HepG2 (cell line): Measurements from ENCODE around the gene MSI2.

Experiments used
- BCLAF1 ChIP-seq: fragments of 450-650 bp; IDR thresholded peaks from 2 replicates; pipeline ENCODE4 v1.6.1; 2017; ENCODE audit warnings: mild to moderate bottlenecking
- CHD4 ChIP-seq: fragments of 200-600 bp; sonication (generic); IDR thresholded peaks from 2 replicates; pipeline ENCODE4 v1.7.0; 2017; ENCODE audit warnings: mild to moderate bottlenecking, low read length, borderline replicate concordance
- CTCF ChIP-seq: sonication (generic); formaldehyde crosslinking; IDR thresholded peaks from 2 replicates; pipeline ENCODE4 v1.5.0; 2020; ENCODE audit warnings: mild to moderate bottlenecking, missing genetic modification reagents, moderate library complexity
- EP300 ChIP-seq, 3 experiments: sonication (generic) in 1 of 3; formaldehyde crosslinking in 1 of 3; IDR thresholded peaks; 2 replicates each; pipeline versions ENCODE4 v1.5.1 to v1.6.1; 2011 to 2020; ENCODE audit warnings: low read depth in 2 of 3, low read length in 2 of 3, borderline replicate concordance in 1 of 3, improper control_type of control experiment in 1 of 3, mild to moderate bottlenecking in 1 of 3, missing genetic modification reagents in 1 of 3, moderate library complexity in 1 of 3
- FIP1L1 ChIP-seq: fragments of 200-400 bp; formaldehyde crosslinking; IDR thresholded peaks from 2 replicates; pipeline ENCODE4 v1.6.1; 2018; ENCODE audit warnings: low read depth, mild to moderate bottlenecking, low read length, moderate library complexity, borderline replicate concordance; ENCODE audit not compliant: insufficient read depth
- GPN1 ChIP-seq: sonication (generic); formaldehyde crosslinking; IDR thresholded peaks from 2 replicates; pipeline ENCODE4 v1.5.1; 2020; ENCODE audit warnings: missing genetic modification reagents, borderline replicate concordance
- GTF3A ChIP-seq: sonication (generic); formaldehyde crosslinking; conservative IDR thresholded peaks from 2 replicates; pipeline ENCODE4 v1.4.0; 2020; ENCODE audit warnings: mild to moderate bottlenecking, missing genetic modification reagents
- NCOA1 ChIP-seq: sonication (generic); formaldehyde crosslinking; IDR thresholded peaks from 2 replicates; pipeline ENCODE4 v1.9.0; 2021; ENCODE audit warnings: missing genetic modification reagents
- RAD21 ChIP-seq: fragments of 450-650 bp; formaldehyde crosslinking; IDR thresholded peaks from 2 replicates; pipeline ENCODE4 v1.5.0; 2020; ENCODE audit warnings: mild to moderate bottlenecking
- RARG ChIP-seq: sonication (generic); formaldehyde crosslinking; IDR thresholded peaks from 2 replicates; pipeline ENCODE4 v1.4.0; 2020; ENCODE audit warnings: low read depth, mild to moderate bottlenecking, missing genetic modification reagents
- ZNF646 ChIP-seq: sonication (generic); formaldehyde crosslinking; IDR thresholded peaks from 2 replicates; pipeline ENCODE4 v1.9.0; 2021; ENCODE audit warnings: mild to moderate bottlenecking, missing genetic modification reagents
- ZNF710 ChIP-seq: sonication (generic); formaldehyde crosslinking; IDR thresholded peaks from 2 replicates; pipeline ENCODE4 v1.5.0; 2020; ENCODE audit warnings: mild to moderate bottlenecking, missing genetic modification reagents, borderline replicate concordance

- TF ChIP-seq EP300 (IDR thresholded peaks at IDR 0.05; ENCODE audit: low read depth in 2 of 2, low read length in 2 of 2), result no peak
- TF ChIP-seq EP300 (CRISPR knock-in tag; IDR thresholded peaks at IDR 0.05; ENCODE audit: borderline replicate concordance), result no peak
- no peak for TF ChIP-seq NCOA1 (CRISPR knock-in tag)
- no peak for TF ChIP-seq FIP1L1
- TF ChIP-seq ZNF710 (CRISPR knock-in tag), result no peak
- TF ChIP-seq RAD21 (CRISPR knock-in tag), result no peak
- TF ChIP-seq RARG (CRISPR knock-in tag), result no peak
- no peak for TF ChIP-seq GTF3A
- TF ChIP-seq CHD4, result no peak
- no peak for TF ChIP-seq CTCF (CRISPR knock-in tag)
- TF ChIP-seq GPN1 (CRISPR knock-in tag), result no peak
- no peak for TF ChIP-seq BCLAF1
- no peak for TF ChIP-seq ZNF646 (CRISPR knock-in tag)
Observed at GRCh38 chr17:57391076-57391825, 134.9 kb downstream of the MSI2 start.
